Measurements from ENCODE around the gene FOXL1.

DNA sequence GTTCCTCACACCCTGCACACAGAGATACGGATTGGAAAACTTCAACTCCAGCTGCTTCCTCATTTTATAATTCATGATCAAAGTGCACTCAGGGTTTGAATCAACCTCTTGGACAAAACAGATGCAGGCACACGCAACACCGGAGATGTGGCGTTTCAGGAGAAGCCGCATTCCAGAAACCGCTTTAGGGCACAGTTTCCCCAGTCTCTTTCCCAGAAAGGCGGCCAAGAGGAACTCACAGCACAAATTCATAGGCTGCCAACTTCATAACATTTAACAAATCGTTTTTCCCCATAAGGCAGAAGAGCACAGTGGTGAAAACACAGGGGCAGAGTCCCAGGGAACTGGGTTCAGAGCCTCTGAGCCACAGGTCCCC, 31.7 kb upstream of the FOXL1 start:
- TF ChIP-seq, protein P1, sequence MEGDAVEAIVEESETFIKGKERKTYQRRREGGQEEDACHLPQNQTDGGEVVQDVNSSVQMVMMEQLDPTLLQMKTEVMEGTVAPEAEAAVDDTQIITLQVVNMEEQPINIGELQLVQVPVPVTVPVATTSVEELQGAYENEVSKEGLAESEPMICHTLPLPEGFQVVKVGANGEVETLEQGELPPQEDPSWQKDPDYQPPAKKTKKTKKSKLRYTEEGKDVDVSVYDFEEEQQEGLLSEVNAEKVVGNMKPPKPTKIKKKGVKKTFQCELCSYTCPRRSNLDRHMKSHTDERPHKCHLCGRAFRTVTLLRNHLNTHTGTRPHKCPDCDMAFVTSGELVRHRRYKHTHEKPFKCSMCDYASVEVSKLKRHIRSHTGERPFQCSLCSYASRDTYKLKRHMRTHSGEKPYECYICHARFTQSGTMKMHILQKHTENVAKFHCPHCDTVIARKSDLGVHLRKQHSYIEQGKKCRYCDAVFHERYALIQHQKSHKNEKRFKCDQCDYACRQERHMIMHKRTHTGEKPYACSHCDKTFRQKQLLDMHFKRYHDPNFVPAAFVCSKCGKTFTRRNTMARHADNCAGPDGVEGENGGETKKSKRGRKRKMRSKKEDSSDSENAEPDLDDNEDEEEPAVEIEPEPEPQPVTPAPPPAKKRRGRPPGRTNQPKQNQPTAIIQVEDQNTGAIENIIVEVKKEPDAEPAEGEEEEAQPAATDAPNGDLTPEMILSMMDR (IDR thresholded peaks at IDR 0.05): no peak
- no peak for TF ChIP-seq POLR2A (IDR thresholded peaks at IDR 0.05; ENCODE audit: low read depth)

Data from esophagus muscularis mucosa (tissue), 3 donors.